ENCODE data around the gene TMEM52. TPM values are rescaled to one million over a fixed set of nuclear protein-coding genes. Genes with fewer than 3 reads are reported as not detected.

The TMEM52 gene
- total RNA-seq, 1 donor from 2014 or later: 0.13 TPM

DNA sequence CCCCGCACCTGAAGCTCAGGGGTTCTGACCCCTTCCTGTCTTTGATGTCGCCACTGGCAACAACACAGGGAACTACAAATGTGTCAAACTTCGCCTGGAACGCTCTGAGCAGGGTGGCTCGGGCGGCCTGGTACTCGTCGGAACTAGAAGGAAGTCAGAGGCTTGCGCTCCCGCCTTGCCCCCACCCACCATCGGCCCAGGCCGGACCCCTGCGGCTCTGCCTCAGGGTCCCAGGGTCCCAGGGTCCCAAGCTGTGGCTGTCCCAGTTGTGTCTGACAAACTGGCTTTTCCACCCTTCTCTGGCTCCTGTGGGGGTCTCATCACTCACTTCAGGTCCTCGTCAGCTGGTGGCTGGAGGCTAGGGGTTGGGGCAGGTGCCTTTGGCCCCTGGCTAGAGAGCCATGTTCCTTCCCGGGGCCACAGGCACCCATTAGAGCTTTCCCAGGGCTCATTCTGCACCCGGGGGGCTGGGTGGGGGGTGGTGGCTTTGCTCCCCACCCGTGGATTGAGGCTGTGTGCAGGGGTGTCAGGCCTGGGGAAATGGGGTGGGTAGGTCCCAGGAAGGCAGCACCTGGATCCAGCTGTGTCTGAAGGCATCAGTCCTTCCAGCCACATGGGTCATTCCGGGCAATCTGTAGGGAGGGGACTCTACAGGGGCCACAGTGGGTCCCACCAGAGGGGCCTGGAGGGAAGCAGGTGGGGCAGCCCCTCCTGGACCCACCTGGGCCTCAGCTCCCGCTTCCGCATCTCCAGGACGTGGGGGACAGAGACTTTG is 8.0 kb upstream of the TMEM52 start:
- no peak for DNase-seq (ENCODE audit: low read depth in 2 of 2)

DNA sequence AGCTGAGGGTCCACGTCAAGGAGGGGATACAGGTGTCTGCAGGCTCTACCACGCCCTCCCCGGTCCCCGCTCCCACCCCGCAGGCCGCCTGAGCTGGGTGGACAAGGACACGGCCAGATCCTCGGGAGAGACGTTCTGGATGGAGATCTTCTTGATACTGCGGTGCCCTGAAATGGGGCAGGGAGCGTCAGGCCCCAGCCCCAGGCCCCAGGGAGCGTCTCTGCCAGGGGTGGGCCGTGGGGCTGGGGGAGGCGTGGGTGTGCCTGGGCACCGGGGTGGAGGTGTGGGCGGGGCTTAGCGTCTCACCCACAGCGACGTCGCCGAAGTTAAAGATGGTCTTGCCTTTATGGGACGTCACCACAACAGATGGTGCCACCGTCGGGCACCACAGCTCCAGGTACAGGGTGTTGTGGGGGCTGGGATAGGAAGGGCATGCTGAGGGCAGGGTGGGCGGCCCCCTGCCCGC is 7.3 kb upstream of the TMEM52 start:
- DNase-seq (ENCODE audit: low read depth in 2 of 2): no peak

DNA sequence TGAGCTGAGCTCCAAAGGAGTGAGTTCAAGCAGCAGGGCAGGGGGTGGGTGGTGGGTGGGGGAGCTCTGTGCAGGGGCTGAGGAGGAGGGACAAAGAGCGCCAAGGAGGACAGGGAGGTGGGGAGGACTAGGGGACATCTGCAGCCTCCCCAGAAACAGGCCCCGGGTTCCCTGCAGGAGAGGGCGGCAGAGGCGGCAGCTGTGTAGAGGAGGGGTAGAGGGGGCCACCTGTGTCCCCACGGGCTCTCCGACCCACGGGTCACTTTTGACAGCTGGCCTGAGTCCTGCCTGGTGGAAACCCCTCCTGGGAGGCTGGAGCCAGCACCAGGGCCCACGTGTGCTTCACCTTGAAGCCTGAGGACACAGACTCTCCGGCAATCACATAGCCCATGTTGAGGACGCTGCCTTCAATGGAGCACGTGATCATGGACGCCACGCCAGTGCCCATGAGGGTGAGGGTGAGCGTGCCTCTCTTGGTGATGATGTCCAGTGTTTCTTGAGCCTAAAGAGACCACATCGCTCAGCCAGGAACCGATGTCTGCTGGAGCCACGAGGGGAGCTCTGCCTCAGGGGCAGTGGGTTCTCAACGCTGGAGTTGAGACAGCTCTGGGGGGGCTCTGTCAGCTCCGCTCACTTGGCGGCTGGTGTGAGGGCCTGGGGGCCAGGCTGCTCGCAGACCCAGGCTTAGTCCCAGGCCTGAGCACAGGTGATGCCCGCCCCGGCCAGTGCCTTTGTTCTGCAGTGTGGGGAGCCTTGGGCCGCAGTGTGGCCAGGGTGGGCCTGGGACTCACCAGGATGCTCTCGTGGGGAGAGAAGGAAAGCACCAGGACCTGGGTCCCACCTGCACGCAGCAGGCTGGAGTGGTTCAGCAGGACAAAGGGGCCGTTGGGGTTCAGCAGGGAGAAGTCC is 6.6 kb upstream of the TMEM52 start:
- no peak for DNase-seq (ENCODE audit: low read depth in 2 of 2)

- no peak for DNase-seq (ENCODE audit: low read depth in 2 of 2)
These were observed 5.8 kb upstream of the TMEM52 start for GRCh38 chr1:1924849-1925248.

DNA sequence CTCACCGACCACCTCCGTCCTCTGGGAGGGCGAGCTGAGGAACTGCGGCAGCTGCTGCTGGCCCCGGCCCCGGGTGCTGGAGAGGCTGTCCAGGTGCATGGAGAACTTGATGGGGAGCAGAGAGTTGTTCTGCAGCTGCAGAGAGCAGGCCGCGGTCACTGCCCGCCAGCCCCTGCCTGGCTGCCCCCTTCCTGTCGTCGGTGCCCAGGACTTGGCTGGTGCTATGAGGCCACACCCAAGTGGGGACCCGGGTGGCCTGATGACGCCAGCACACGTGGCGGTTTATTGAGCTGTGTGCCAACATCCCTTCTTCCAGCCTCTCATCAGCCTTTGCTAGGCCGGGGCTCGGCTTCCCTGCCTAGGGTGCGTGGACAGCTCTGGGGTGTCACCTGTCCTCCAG is 5.3 kb upstream of the TMEM52 start:
- no peak for DNase-seq (ENCODE audit: low read depth in 2 of 2)

DNA sequence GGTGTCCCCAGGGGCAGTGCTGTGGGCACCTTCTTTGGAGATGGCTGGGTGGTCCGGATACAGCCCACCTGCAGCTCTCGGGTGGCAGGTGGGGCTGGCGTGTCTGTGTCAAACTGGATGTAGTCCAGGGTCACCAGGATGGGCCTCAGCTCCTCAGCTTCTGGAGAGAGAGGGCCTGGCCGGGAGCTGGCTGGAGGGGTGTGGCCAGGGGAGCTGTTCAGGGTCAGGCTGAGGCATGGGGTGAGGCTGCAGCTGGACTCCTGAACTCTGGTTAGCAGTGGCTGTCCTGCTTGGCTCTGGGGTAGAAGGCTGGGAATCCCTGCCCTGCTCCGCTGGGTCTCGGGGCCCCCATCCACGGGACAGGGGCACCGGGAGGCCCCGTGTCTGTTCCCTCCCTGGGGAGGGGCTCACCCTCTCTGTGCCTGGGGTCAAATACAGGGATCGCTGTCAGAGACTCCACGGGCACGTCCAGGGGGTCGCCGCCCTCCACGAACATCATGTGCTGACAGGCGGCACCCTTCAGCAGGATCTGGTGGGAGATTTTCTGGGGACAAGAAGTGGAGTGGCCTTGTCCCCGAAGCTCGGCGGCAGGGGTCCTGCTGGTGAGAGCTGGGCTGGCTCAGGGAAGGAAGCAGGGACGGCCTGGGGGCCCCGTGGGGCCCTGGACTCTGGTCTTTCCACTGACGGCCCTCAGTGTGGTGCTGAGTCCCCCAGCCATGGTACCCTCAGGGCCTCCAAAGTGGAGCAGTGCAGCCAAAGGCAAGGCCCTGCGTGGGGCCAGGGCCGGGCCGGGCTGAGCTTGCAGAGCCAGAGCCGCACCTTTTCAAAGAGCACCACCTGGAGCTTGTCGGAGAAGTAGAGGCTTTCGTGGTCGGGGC is 4.1 kb upstream of the TMEM52 start:
- DNase-seq (ENCODE audit: low read depth in 2 of 2): no peak

GRCh38 chr1:1922702-1922955 is 3.5 kb upstream of the TMEM52 start:
- no peak for DNase-seq (ENCODE audit: low read depth in 2 of 2)

DNA sequence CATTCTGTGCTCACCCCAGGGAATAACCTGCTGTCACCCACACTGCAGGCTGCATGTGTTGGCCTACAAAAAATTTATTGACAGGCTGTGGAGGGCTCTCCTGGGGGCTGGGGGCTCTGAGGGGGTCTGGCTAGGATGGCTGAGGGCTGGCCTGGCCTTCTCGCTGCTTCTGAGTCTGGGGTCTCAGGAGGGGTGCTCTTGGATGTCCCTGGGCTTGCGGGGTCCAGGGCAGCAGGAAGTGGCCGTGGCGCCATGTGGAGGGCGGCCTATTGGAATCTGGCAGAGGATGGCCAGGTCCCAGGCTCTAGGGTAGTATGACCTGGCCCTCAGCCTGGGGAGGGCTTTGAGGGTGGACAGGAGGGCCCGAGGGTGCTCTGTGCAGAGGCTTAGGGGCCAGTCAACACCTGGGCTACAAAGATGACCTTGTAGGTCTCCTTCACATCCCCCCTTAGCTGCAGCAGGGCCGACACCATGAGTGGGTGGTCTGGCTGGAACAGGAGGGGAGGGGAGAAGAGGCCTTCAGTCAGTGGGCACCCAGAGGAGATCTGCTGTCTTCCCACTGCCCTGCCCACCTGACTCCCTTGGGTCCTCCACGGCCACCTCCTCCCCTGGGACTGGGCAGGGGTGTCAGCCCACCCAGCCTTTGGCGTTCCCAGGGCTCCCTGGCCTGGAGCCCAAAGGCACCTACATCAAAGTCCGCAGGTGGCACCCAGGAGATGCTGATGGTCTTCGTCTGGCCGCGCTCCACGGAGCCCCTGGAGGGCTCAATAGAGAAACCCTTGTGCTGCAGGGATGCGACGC is 3.0 kb upstream of the TMEM52 start:
- DNase-seq (ENCODE audit: low read depth in 2 of 2): no peak

DNA sequence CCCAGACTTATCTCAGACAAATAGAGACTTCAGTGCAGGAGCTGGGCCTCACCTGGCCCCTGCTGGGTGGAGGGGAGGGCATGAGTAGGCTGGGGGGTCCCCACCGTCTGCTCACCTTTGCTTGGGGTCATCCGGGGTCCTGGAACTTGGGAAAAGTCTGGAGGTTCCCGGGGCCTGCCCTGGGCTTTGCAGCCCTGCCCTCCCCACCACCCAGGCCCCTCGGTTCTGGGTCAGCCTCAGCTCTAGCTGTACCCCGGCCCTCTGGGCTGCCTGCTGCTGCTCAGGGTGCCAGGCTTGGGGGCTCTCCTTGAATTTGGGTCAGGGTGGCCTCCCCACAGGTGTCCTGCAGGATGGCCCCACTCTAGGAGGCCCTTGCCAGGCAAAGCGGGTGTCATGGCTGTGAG is 2.4 kb upstream of the TMEM52 start:
- no peak for DNase-seq (ENCODE audit: low read depth in 2 of 2)

DNA sequence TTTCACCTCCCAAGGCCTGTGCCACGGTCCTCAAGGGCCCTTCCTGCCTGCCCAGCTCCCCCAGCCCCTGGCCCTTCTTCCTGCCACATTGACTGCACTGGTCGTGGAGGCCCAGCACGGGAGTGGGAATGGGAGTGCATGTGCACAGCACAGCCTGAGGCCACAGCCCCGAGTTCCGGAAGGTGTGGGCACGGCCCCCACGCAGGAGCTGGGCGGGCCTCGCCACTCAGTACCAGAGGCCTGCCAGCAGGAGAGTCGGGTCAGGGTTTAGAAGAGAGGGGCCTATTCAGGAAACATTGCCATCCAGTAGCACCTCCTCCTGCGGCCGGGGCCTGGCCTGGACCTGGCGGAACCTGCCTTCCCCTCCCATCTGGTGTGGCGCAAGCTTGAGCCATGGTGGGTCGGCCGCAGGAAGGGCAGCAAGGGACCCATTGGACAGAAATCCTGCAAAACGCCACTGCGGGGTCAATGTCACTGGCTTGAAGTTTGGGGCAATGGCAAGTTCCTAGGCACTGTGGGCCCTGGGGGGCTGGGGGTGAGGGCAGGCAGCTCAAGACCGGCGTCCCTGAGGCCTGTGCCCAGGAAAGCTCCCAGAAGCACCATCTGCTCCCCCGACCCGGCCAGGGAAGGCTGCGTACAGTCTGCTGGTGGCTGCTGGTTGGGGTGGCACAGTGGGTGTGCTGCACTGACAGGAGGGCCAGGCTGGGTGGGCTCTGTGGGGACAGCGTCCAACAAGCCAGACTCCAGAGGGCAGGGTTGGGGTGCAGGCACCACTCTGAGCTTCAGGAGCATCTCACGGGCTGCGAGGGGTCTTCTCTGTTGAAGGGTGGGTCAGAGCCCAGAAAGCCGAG is 1.8 kb upstream of the TMEM52 start:
- no peak for DNase-seq (ENCODE audit: low read depth in 2 of 2)

DNA sequence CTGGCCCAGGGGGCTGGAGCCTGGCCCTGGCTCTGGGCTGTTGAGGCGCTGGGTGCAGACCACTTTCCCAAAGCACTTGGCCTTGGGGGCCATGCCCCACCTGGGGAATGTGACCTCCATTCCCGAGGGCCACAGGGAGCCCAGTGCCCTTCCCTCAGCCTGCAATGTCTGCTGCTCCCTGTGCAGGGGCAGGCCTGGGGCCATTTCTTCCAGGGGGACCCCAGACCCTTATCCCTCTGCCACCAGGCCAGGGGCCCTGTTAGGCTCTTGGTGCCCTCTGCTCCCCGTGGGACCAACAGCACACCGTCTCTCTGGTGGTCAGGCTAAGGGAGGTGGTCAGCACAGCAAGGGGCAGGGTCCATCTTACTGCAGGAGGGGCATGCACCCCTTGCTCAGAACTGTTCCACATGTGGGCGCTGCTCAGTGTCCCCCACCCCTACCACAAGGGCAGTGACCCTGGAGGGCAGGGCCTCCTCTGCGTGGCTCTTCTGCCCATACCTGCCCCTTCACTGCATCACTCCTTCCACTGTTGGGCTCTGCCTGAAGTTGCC is 1.1 kb upstream of the TMEM52 start:
- no peak for DNase-seq (ENCODE audit: low read depth in 2 of 2)

- DNase-seq (ENCODE audit: low read depth in 2 of 2): peak; percentile 96 to 98
These were observed 401 bp upstream of the TMEM52 start for GRCh38 chr1:1919304-1920056.

DNA sequence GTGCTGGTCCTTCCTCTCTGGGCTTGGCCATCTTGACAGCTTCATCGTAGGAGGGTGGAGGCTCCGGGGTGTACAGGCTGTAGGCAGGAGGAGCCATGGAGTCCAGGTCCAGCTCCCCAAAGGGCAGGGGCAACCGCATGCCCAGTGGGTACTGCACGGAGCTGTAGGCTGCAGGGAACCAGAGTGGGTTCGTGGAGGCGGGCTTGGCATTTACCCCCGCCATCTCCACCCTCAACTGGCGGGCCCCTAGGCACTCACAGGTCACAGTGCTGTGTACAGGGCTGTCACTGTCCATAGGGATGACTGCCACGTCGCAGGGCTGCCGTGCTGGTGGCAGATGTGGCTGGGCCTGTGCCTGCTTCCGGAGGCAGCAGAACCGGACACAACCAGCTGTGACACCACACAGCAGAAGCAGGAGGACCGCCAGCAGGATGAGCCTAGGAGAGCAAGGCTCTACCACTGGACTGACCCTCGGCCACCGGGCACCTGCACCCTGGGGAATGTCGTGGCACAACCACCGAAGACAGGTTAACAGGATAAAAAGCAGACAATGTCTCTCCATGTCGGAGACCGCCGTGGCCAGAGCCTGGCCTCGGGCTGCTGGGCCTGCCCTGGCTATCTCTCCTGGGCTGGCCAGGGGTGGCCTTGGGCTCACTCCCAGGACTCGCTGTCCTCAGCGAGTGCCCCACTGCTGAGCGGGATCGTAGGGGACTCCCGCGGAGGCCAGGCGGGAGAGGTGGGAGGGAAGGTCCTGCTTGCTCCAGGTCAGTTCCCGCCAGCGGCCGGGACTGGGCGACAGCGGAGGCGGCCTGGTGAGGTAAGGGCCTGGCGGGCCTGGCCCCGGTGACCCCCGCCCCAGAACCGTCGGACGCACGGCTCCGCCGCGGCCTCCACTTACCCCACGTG is 831 bp downstream of the TMEM52 start:
- no peak for DNase-seq (ENCODE audit: low read depth in 2 of 2)

GRCh38 chr1:1917304-1917976 is 1.6 kb downstream of the TMEM52 start:
- DNase-seq (ENCODE audit: low read depth in 2 of 2): no peak

- DNase-seq (ENCODE audit: low read depth in 2 of 2): no peak
These were observed 2.2 kb downstream of the TMEM52 start for GRCh38 chr1:1916851-1917251.

- no peak for DNase-seq (ENCODE audit: low read depth in 2 of 2)
These were observed 2.9 kb downstream of the TMEM52 start for GRCh38 chr1:1915911-1916840.
